Neural crest cell (in vitro differentiated cells): Measurements from ENCODE around the gene ADAM17. TPM values are rescaled to one million over a fixed set of nuclear protein-coding genes. Genes with fewer than 3 reads are reported as not detected.

Source experiments
- DNase-seq: peaks from one replicate; pipeline ENCODE4 v3.0.0; 2021; ENCODE audit warnings: low read depth, mixed read lengths, low spot score
- H3K27ac Mint-ChIP-seq: one replicate; pipeline ENCODE4 v1.8.0; 2021; ENCODE audit warnings: mild to moderate bottlenecking, mixed read lengths; ENCODE audit not compliant: unreplicated experiment
- H3K27me3 Mint-ChIP-seq: 2 replicates; pipeline ENCODE4 v1.8.0; 2021; ENCODE audit warnings: low read depth, mild to moderate bottlenecking, mixed read lengths
- H3K36me3 Mint-ChIP-seq: 2 replicates; pipeline ENCODE4 v1.8.0; 2021; ENCODE audit warnings: low read depth, mild to moderate bottlenecking, mixed read lengths
- H3K4me1 Mint-ChIP-seq: 2 replicates; pipeline ENCODE4 v1.8.0; 2021; ENCODE audit warnings: mixed read lengths
- H3K4me3 Mint-ChIP-seq: one replicate; pipeline ENCODE4 v1.8.0; 2021; ENCODE audit warnings: mild to moderate bottlenecking, mixed read lengths
- H3K9me3 Mint-ChIP-seq: 2 replicates; pipeline ENCODE4 v1.8.0; 2021; ENCODE audit warnings: mixed read lengths
- CTCF ChIP-seq: fragments of 200-600 bp; sonication (generic); conservative IDR thresholded peaks from 2 replicates; pipeline ENCODE4 v1.5.0; 2021; ENCODE audit warnings: antibody characterized with exemption, mild to moderate bottlenecking
- total RNA-seq: library from RNA; stranded (reverse); gene quantifications from 2 replicates; pipeline ENCODE4 v1.2.1, GENCODE V29; 2021

The ADAM17 gene
- total RNA-seq, 1 donor from 2014 or later, result 39.6 TPM

- no peak for DNase-seq
- TF ChIP-seq CTCF, result no peak
- Mint-ChIP-seq H3K9me3 (no peaks in the 10 kb centered on the region), H3K27ac (no peak overlapping the region), H3K36me3 (peaks cover 15% of the 10 kb centered on the region), H3K4me3 (no peak overlapping the region), H3K27me3 (no peaks in the 10 kb centered on the region), H3K4me1 (no peaks in the 10 kb centered on the region)
These were observed 71.1 kb downstream of the ADAM17 start for GRCh38 chr2:9484533-9484932.

- Mint-ChIP-seq H3K27ac (no peak overlapping the region), H3K27me3 (no peaks in the 10 kb centered on the region), H3K4me3 (no peak overlapping the region), H3K36me3 (peaks cover 13% of the 10 kb centered on the region), H3K9me3 (no peaks in the 10 kb centered on the region), H3K4me1 (peaks cover 4% of the 10 kb centered on the region)
- no peak for DNase-seq
- no peak for TF ChIP-seq CTCF
These were observed 72.5 kb downstream of the ADAM17 start for GRCh38 chr2:9483107-9483506.

GRCh38 chr2:9480157-9480556 lies 75.5 kb downstream of the ADAM17 start:
- Mint-ChIP-seq H3K27ac (peak overlapping the region; percentile 40), H3K36me3 (peaks cover 5% of the 10 kb centered on the region), H3K4me3 (no peak overlapping the region), H3K9me3 (no peaks in the 10 kb centered on the region), H3K27me3 (no peaks in the 10 kb centered on the region), H3K4me1 (peaks cover 20% of the 10 kb centered on the region)
- TF ChIP-seq CTCF, result no peak
- DNase-seq, result no peak

- Mint-ChIP-seq H3K4me3 (no peak overlapping the region), H3K27ac (no peak overlapping the region), H3K9me3 (no peaks in the 10 kb centered on the region), H3K4me1 (peaks cover 22% of the 10 kb centered on the region), H3K27me3 (no peaks in the 10 kb centered on the region), H3K36me3 (peaks cover 3% of the 10 kb centered on the region)
- TF ChIP-seq CTCF, result no peak
- DNase-seq, result no peak
These were observed 77.1 kb downstream of the ADAM17 start for GRCh38 chr2:9478526-9478925.

GRCh38 chr2:9477914-9478313 lies 77.7 kb downstream of the ADAM17 start:
- Mint-ChIP-seq H3K9me3 (no peaks in the 10 kb centered on the region), H3K27ac (no peak overlapping the region), H3K4me1 (peaks cover 22% of the 10 kb centered on the region), H3K36me3 (peaks cover 9% of the 10 kb centered on the region), H3K4me3 (no peak overlapping the region), H3K27me3 (no peaks in the 10 kb centered on the region)
- TF ChIP-seq CTCF, result no peak
- DNase-seq, result no peak
